CD14-positive monocyte (primary cell): ENCODE data around the gene TEAD2. TPM values are rescaled to one million over a fixed set of nuclear protein-coding genes. Genes with fewer than 3 reads are reported as not detected.

ENCODE experiments used
- DNase-seq, 3 donors: peaks; one replicate each; pipeline ENCODE4 v3.0.0-alpha.2; 2011 to 2022
- H2AFZ ChIP-seq: 2 replicates; pipeline ENCODE4 v1.6.0; 2012; ENCODE audit warnings: mild to moderate bottlenecking, low read depth, low read length, inconsistent platforms; ENCODE audit not compliant: insufficient read depth, poor library complexity, severe bottlenecking
- H3K27ac ChIP-seq, 2 donors: 1 replicate in 1 of 2; 2 replicates in 1 of 2; pipeline ENCODE4 v1.5.1; 2012 to 2013; ENCODE audit warnings: low read length in 2 of 2, control low read depth in 1 of 2, inconsistent platforms in 1 of 2, low read depth in 1 of 2, mild to moderate bottlenecking in 1 of 2
- H3K27me3 ChIP-seq, 2 donors: one replicate each; pipeline versions ENCODE4 v1.6.0 to v1.6.1; 2011 to 2013; ENCODE audit warnings: low read length in 2 of 2; ENCODE audit not compliant: control insufficient read depth in 2 of 2, insufficient read depth in 2 of 2
- H3K36me3 ChIP-seq, 2 donors: replicated peaks in 1 of 2; 1 replicate in 1 of 2; 2 replicates in 1 of 2; pipeline versions ENCODE4 v1.5.1 to v1.6.1; 2012 to 2013; ENCODE audit warnings: low read length in 2 of 2, control low read depth in 1 of 2, inconsistent platforms in 1 of 2, mild to moderate bottlenecking in 1 of 2; ENCODE audit not compliant: insufficient read depth in 2 of 2, control insufficient read depth in 1 of 2
- H3K4me1 ChIP-seq, 2 donors: 1 replicate in 1 of 2; 2 replicates in 1 of 2; pipeline versions ENCODE4 v1.5.1 to v1.6.1; 2012 to 2013; ENCODE audit warnings: low read length in 2 of 2, control low read depth in 1 of 2, inconsistent platforms in 1 of 2, mild to moderate bottlenecking in 1 of 2, moderate library complexity in 1 of 2; ENCODE audit not compliant: insufficient read depth in 2 of 2, control insufficient read depth in 1 of 2
- H3K4me2 ChIP-seq: replicated peaks from 2 replicates; pipeline ENCODE3; 2012; ENCODE audit warnings: low read length, moderate library complexity, mild to moderate bottlenecking; ENCODE audit not compliant: poor library complexity, severe bottlenecking; ENCODE audit errors: extremely low read depth
- H3K4me3 ChIP-seq, 3 experiments: fragments of 200-600 bp in 1 of 3; sonication (generic) in 1 of 3; replicated peaks in 1 of 3; 1 replicate in 2 of 3; 2 replicates in 1 of 3; pipeline ENCODE4 v1.5.1; 2011 to 2013; ENCODE audit warnings: low read length in 3 of 3, mild to moderate bottlenecking in 3 of 3, control low read depth in 2 of 3, low read depth in 2 of 3, inconsistent platforms in 1 of 3, moderate library complexity in 1 of 3
- H3K79me2 ChIP-seq: 2 replicates; pipeline ENCODE4 v1.6.0; 2012; ENCODE audit warnings: mild to moderate bottlenecking, control low read depth, inconsistent platforms, low read length, moderate library complexity; ENCODE audit not compliant: insufficient read depth
- H3K9ac ChIP-seq: 2 replicates; pipeline ENCODE4 v1.6.0; 2017; ENCODE audit warnings: low read length, mild to moderate bottlenecking; ENCODE audit not compliant: insufficient read depth, poor library complexity, severe bottlenecking
- H3K9me3 ChIP-seq, 2 donors: replicated peaks in 1 of 2; 1 replicate in 1 of 2; 2 replicates in 1 of 2; pipeline versions ENCODE4 v1.5.1 to v1.6.1; 2012 to 2013; ENCODE audit warnings: low read length in 2 of 2, control low read depth in 1 of 2; ENCODE audit not compliant: control insufficient read depth in 1 of 2, insufficient read depth in 1 of 2
- H4K20me1 ChIP-seq: 2 replicates; pipeline ENCODE4 v1.6.0; 2012; ENCODE audit warnings: mild to moderate bottlenecking, low read length, control low read depth, moderate library complexity; ENCODE audit not compliant: insufficient read depth
- H3K27ac Mint-ChIP-seq, 7 donors: one replicate each; pipeline ENCODE4 v1.8.0; 2020; ENCODE audit warnings: mild to moderate bottlenecking in 7 of 7, mixed read lengths in 7 of 7, moderate library complexity in 6 of 7, inconsistent platforms in 2 of 7
- H3K27me3 Mint-ChIP-seq, 3 donors: one replicate each; pipeline ENCODE4 v1.8.0; 2021 to 2022; ENCODE audit warnings: low read depth in 3 of 3, mild to moderate bottlenecking in 3 of 3, mixed read lengths in 3 of 3, moderate library complexity in 3 of 3, inconsistent platforms in 1 of 3
- H3K36me3 Mint-ChIP-seq, 2 donors: one replicate each; pipeline ENCODE4 v1.8.0; 2020; ENCODE audit warnings: mixed read lengths in 2 of 2, inconsistent platforms in 1 of 2, mild to moderate bottlenecking in 1 of 2
- H3K4me1 Mint-ChIP-seq: one replicate; pipeline ENCODE4 v1.8.0; 2020; ENCODE audit warnings: mild to moderate bottlenecking, mixed read lengths
- H3K4me3 Mint-ChIP-seq, 2 donors: one replicate each; pipeline ENCODE4 v1.8.0; 2020; ENCODE audit warnings: mild to moderate bottlenecking in 2 of 2, mixed read lengths in 2 of 2, moderate library complexity in 1 of 2
- H3K9me3 Mint-ChIP-seq, 7 donors: one replicate each; pipeline ENCODE4 v1.8.0; 2020 to 2022; ENCODE audit warnings: mixed read lengths in 7 of 7, mild to moderate bottlenecking in 6 of 7, moderate library complexity in 6 of 7, inconsistent platforms in 2 of 7
- WGBS: methylation state at CpG from one replicate; pipeline ENCODE4 v1.1.5; 2013; ENCODE audit warnings: missing lambda C conversion rate; ENCODE audit not compliant: insufficient coverage; 5-methylcytosine and 5-hydroxymethylcytosine counted together
- intact Hi-C, 2 donors: fragments of 100-400 bp; cut with micrococcal nuclease; formaldehyde crosslinking; loops; one replicate each; pipeline versions ENCODE4 v1.15.0 to v1.15.1; 2023
- polyA plus RNA-seq, 3 donors: library from polyadenylated mRNA; depleted of rRNA in 1 of 3; unstranded in 2 of 3; stranded (reverse) in 1 of 3; fragments of 300-500 nt in 2 of 3; fragments of >200 nt in 1 of 3; fragmentation: Illumina TruSeq in 2 of 3; gene quantifications; 1 replicate in 2 of 3; 2 replicates in 1 of 3; pipeline ENCODE4 v1.2.3, GENCODE V29; 2012 to 2021
- TF ChIP-seq, protein P1 (sequence below): fragments of 200-600 bp; IDR thresholded peaks from one replicate; pipeline ENCODE4 v1.8.0; 2022; ENCODE audit warnings: antibody characterized with exemption, mild to moderate bottlenecking

TEAD2 gene
- polyA plus RNA-seq, 3 donors = not detected

DNA sequence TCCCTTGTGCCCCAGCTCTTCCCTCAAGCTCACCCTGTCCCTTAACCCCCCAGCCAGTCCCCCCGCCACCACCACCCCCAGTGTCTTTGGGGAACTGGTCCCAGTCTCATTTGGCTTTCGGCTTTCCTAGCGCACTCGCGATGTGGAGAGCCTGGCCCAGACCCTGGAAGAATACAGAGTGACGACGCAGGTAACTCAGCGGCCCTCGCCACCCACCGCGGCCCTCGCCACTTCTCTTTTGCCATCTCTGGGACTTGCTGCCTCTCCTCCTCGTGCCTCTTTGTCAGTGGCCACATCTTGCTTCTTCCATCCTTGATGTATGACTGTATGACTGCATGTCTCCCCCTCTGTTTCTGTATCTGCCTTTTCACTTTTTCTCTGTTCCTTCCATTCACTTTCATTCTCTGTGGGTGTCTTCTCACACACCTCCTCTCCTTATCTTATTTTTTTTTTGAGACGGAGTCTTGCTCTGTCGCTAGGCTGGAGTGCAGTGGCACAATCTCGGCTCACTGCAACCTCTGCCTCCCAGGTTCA lies 45.3 kb upstream of the TEAD2 start:
- intact Hi-C loops = no loop called here

GRCh38 chr19:49407079-49407478 lies 44.9 kb upstream of the TEAD2 start:
- Mint-ChIP-seq H3K36me3 (no peaks in the 10 kb centered on the region), H3K27me3 (peaks cover 5 to 8% (median 6%) of the 10 kb centered on the region in 3 donors), H3K4me3 (no peak overlapping the region), H3K4me1 (peaks cover 26% of the 10 kb centered on the region), H3K9me3 (peaks cover 0 to 5% (median 0%) of the 10 kb centered on the region in 7 donors), H3K27ac (no peak overlapping the region)
- Histone ChIP-seq H3K4me2 (no peak overlapping the region), H4K20me1 (no peaks in the 10 kb centered on the region), H3K79me2 (no peaks in the 10 kb centered on the region), H3K4me1 (peaks cover 15 to 17% of the 10 kb centered on the region in 2 donors), H2AFZ (no peak overlapping the region), H3K27ac (no peak overlapping the region), H3K27me3 (no peaks in the 10 kb centered on the region), H3K9ac (no peak overlapping the region), H3K9me3 (no peaks in the 10 kb centered on the region), H3K36me3 (no peaks in the 10 kb centered on the region), H3K4me3 (no peak overlapping the region)
- intact Hi-C loops = no loop called here
- TF ChIP-seq, protein P1, sequence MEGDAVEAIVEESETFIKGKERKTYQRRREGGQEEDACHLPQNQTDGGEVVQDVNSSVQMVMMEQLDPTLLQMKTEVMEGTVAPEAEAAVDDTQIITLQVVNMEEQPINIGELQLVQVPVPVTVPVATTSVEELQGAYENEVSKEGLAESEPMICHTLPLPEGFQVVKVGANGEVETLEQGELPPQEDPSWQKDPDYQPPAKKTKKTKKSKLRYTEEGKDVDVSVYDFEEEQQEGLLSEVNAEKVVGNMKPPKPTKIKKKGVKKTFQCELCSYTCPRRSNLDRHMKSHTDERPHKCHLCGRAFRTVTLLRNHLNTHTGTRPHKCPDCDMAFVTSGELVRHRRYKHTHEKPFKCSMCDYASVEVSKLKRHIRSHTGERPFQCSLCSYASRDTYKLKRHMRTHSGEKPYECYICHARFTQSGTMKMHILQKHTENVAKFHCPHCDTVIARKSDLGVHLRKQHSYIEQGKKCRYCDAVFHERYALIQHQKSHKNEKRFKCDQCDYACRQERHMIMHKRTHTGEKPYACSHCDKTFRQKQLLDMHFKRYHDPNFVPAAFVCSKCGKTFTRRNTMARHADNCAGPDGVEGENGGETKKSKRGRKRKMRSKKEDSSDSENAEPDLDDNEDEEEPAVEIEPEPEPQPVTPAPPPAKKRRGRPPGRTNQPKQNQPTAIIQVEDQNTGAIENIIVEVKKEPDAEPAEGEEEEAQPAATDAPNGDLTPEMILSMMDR = no peak
- 100% methylated on average over 3 of the region's 7 CpGs for WGBS
- no peak for DNase-seq

More for the DNA sequence above, 45.3 kb upstream of the TEAD2 start:
- Mint-ChIP-seq H3K9me3 (peaks cover 0 to 5% (median 0%) of the 10 kb centered on the region in 7 donors), H3K27me3 (peaks cover 5 to 11% (median 6%) of the 10 kb centered on the region in 3 donors), H3K36me3 (no peaks in the 10 kb centered on the region), H3K4me3 (no peak overlapping the region), H3K27ac (no peak overlapping the region), H3K4me1 (peaks cover 28% of the 10 kb centered on the region)
- Histone ChIP-seq H2AFZ (no peak overlapping the region), H3K4me3 (no peak overlapping the region), H3K79me2 (no peaks in the 10 kb centered on the region), H3K4me1 (peaks cover 15 to 17% of the 10 kb centered on the region in 2 donors), H3K9ac (no peak overlapping the region), H3K4me2 (no peak overlapping the region), H3K9me3 (no peaks in the 10 kb centered on the region), H3K27me3 (no peaks in the 10 kb centered on the region), H3K36me3 (no peaks in the 10 kb centered on the region), H4K20me1 (no peaks in the 10 kb centered on the region), H3K27ac (no peak overlapping the region)
- no peak for DNase-seq
- TF ChIP-seq, protein P1 = no peak
- 91% methylated on average over 16 of the region's 16 CpGs for WGBS
